NCI-H2107 (cell line): Measurements from ENCODE around the gene KDM4E.
"Not testable (repeated sequence)": the region's sequence is repeated elsewhere in the genome, so short reads cannot be mapped to it uniquely, and the experiment has no call there.

Experiments
- DNase-seq: peaks from one replicate; lab custom pipeline; 2025; lab: John Stamatoyannopoulos, UW

KDM4E gene

GRCh38 chr11:95024958-95025357, at the start of gene KDM4E:
TSS of gene KDM4E (plus strand) at chr11:95025258. CDS start at chr11:95025558, 300 bp downstream.
- DNase-seq = no peak

DNA sequence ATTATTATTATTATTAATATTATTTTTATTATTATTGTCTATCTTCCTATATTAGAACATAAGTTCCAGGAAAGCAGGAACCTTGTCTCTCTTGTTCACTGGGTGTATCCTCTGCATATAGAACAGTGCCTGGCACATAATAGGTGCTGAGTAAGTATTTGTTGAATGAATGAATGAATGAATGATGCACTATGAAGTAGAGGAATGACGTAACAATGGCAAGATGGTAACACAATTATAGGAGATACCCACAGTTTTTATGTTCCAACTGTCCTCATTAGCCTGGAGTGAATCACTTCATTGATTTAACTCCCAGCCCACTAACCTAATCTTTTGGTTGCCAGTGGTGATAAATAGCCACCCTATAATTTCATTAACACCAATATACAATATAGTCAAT, 49.5 kb upstream of the KDM4E start:
- DNase-seq = no peak

GRCh38 chr11:94987378-94987777, 37.7 kb upstream of the KDM4E start:
- DNase-seq = no peak

DNA sequence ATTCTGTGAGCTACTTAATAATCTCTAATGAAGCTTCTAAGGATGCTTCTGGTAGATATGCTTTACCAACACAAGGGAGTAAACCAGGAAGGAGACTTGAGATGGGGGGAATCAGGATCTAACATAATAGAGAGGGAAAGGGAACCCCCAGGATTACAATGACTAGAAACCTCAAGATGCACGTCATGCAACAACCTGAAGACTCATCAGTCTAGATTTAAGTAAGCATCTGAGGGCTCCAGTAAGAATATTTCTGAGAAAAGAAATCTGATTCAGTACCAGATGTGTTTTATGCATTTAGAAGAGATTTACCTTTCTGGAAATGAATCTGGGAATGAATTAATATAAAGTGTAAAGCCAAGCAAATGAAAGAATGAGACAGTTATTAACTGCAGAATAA, 36.3 kb upstream of the KDM4E start:
- DNase-seq = no peak

DNA sequence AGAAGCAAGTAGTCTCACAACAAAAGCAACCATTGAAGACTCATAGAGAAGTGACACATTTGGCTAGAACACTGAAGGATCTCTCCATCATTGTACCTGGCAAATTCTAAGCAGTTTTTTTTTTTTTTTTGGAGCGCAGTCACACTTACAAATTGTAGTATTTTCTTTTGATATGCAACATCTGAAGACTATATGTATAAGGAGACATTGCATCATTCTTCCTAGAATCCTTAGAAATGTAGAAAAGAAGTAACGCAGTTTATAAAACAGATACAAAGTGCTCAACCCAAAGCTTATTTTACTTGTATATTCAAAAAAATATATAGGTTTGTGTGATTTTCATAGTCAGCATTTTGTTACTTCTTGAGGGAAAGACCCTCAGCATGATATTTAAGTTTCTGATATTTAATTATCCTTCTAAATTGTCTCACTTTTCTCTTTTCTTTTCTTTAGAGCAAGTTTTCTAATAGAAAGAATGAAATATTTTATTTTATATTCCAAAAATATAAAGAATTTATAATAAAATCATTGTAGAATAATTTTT, 31.6 kb upstream of the KDM4E start:
- DNase-seq = no peak

DNA sequence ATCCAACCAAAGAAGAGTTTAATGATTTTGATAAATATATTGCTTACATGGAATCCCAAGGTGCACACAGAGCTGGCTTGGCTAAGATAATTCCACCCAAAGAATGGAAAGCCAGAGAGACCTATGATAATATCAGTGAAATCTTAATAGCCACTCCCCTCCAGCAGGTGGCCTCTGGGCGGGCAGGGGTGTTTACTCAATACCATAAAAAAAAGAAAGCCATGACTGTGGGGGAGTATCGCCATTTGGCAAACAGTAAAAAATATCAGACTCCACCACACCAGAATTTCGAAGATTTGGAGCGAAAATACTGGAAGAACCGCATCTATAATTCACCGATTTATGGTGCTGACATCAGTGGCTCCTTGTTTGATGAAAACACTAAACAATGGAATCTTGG, 27.6 kb upstream of the KDM4E start:
- DNase-seq = no peak

DNA sequence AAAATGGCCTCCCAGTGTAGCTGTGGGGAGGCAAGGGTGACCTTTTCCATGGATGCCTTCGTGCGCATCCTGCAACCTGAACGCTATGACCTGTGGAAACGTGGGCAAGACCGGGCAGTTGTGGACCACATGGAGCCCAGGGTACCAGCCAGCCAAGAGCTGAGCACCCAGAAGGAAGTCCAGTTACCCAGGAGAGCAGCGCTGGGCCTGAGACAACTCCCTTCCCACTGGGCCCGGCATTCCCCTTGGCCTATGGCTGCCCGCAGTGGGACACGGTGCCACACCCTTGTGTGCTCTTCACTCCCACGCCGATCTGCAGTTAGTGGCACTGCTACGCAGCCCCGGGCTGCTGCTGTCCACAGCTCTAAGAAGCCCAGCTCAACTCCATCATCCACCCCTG, 26.8 kb upstream of the KDM4E start:
- no peak for DNase-seq

- DNase-seq = no peak
Observed at GRCh38 chr11:95003716-95004115, 21.3 kb upstream of the KDM4E start.

DNA sequence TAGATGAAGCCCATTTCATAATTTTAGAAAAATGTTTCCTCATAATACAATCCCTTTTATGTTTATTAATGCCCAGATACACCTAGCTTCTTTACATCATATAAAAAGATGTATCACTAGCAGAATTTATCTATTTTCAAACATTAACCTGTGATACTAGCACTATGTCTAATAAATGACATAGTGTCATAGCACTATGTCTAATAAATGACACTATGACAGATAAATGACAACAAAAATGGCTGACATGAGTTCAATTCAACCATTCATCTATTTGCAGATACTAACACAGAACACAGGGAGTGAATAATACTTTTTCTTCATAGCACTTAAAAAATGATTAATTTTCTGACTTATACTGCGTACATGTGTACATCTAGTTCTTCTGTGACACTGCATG, 19.4 kb upstream of the KDM4E start:
- no peak for DNase-seq

GRCh38 chr11:95011376-95011775, 13.7 kb upstream of the KDM4E start:
- no peak for DNase-seq

DNA sequence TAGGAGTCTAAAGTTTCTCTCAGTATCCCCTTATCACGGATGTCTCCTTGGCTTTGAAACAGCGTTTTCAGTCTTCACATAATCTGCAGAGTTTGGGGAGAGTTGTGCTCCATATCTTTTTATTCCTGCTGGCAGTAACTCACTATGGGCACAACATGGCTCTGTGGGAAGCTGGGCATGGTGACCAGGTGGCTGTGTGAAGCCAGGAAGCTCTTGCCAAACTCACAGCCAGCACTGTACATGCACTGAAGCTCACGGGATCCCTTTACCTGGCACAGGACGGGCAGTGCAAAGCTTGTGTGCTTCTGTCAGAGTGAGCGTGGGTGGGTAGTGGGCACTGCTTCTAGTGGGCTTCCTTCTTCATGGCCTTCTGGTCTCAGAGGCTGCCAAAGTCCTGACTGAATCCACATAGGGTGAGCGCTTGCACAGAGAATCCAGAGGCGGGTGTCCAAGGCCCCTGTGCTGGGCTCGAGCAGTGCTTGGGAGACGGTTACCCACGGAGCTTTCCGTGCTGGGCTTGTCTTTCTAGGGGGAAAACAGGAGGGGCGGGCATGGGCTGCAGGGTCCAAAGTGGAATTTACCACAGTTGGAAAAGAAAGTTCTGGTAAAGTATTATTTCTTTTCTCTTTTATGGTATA, 10.8 kb upstream of the KDM4E start:
- DNase-seq = no peak

DNA sequence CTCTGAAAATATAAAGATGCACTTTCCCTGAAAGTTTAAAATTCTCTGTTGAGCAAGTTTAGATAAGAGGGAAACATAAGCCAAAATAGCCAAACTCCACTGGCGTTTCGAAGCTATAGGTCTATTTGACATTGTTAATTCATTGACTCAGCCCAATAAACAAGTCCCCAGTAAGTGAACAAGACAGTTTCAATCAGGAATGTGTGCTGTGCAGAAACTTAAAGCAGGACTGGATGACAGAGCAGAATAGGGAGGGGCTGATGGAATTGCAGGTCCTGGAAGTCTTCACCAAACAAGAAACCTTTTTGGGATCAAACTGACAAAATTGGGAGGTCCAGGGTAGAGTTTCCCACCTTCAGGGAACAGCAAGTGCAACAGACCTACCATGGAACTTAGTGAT, 8.9 kb upstream of the KDM4E start:
- DNase-seq = no peak

DNA sequence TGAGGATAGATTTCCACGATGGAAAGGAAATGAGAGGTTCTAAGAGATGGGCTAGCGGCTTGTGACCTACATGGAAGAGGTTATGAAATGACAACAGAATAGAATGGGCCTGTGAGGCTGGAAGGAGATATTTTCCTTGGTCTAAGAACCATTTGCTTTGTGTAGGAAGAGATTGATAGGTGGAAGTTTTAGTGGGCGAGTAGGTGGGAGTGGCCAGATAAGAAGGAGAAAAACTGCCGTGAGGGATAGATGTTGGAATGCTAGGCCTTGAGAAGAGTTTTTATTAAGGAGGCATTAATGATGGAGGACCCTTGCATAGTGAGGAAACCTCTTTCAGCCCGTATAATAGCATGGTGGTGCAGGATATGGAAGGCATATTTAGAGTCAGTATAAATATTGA, 3.6 kb upstream of the KDM4E start:
- DNase-seq = not testable (repeated sequence)

GRCh38 chr11:95025594-95025993, 536 bp downstream of the KDM4E start:
- DNase-seq = not testable (repeated sequence)

GRCh38 chr11:95028357-95028756, 3.3 kb downstream of the KDM4E start:
- no peak for DNase-seq

- DNase-seq = no peak
Observed at GRCh38 chr11:95033051-95033450, 8.0 kb downstream of the KDM4E start.

GRCh38 chr11:95035316-95035715, 10.3 kb downstream of the KDM4E start:
- no peak for DNase-seq

DNA sequence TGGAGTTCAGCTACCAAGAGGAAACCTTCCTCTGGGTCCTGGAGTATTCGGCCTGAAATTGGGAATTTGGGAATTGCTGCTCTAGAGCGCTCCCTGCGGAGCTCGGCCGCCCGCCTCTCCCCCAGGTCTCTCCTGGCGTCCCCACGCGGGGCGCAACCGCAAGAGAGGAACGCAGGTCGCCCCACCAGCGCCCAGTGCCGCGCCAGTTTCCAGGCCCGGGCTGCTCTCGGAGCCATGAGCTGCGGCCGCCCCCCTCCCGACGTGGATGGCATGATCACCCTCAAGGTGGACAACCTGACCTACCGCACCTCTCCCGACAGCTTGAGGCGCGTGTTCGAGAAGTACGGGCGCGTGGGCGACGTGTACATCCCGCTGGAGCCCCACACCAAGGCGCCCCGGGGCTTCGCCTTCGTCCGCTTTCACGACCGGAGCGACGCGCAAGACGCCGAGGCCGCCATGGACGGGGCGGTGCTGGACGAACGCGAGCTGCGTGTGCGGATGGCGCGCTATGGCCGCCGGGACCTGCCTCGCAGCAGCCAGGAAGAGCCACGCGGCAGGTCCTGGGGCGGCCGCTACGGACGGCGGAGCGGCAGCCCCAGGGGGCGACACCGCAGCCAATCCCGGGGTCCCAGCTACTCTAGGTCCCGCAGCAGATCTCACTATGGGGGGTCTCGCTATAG, 12.4 kb downstream of the KDM4E start:
- not testable (repeated sequence) for DNase-seq

GRCh38 chr11:95042239-95042638, 17.2 kb downstream of the KDM4E start:
- no peak for DNase-seq

GRCh38 chr11:95042906-95043305, 17.8 kb downstream of the KDM4E start:
- DNase-seq = no peak

DNA sequence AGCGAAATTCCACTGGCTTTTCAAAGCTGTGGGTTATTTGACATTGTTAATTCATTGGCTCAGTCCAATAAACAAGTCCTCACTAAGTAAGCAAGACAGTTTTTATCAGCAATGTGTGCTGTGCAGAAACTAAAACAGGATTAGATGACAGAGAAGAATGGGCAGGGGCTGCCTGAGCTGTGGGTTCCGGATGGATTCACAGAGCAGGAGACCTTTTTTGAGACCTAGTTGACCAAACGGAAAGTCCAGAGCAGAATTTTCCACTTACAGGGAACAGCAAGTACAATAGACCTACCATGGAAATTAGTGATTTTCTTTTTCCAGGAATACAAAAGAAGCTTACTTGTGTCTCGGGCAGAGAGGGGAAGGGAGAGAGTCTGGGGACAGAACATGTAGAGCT, 19.0 kb downstream of the KDM4E start:
- no peak for DNase-seq

DNA sequence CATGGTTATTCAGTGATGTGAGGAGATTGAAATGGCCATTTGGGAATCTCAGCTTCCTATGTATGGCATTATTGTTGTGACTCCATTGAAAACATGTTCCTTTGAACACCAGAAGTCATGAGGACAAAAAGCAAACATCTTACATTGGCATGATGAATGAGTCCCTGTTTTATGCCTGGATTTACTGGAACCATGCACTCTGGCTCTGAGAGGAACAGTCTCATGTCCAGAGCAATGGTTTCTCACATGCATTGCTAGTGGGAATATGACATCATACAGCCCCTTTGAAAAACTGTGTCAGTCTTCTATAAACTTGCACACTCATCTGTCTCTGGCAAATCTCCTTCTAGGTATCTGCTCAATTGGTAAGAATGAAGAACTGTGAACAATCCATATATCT, 20.8 kb downstream of the KDM4E start:
- no peak for DNase-seq

- DNase-seq = not testable (repeated sequence)
Observed at GRCh38 chr11:95049122-95049521, 24.1 kb downstream of the KDM4E start, which contains the start of gene KDM4F. TSS of gene KDM4F (plus strand) at chr11:95049422.
